GM12891 (cell line): ENCODE results near the gene SCN7A.

Source experiments
- POLR2A ChIP-seq: IDR thresholded peaks from 2 replicates; pipeline ENCODE4 v1.6.1; 2011; ENCODE audit warnings: low read depth, low read length, control low read depth
- POLR2AphosphoS5 ChIP-seq: IDR thresholded peaks from 2 replicates; pipeline ENCODE4 v1.6.1; 2011; ENCODE audit warnings: low read depth, low read length, control low read depth
- POU2F2 ChIP-seq: IDR thresholded peaks from 2 replicates; pipeline ENCODE4 v1.6.1; 2011; ENCODE audit warnings: low read depth, mild to moderate bottlenecking, control low read depth, low read length, moderate library complexity
- TAF1 ChIP-seq: IDR thresholded peaks from 2 replicates; pipeline ENCODE4 v1.6.1; 2011; ENCODE audit warnings: low read depth, low read length, control low read depth

- no peak for TF ChIP-seq POLR2AphosphoS5
- TF ChIP-seq POLR2A, result no peak
- TF ChIP-seq POU2F2, result no peak
- TF ChIP-seq TAF1, result no peak
Measured at GRCh38 chr2:166485558-166486178, 8.4 kb downstream of the SCN7A start.
